HEK293 (cell line): ENCODE measurements around the gene ACTN4.
A peak's percentile ranks its signal among the peaks of the same experiment; 100 is the strongest.

Experiments used
- CTCF ChIA-PET: fragments of 350-600 bp; formaldehyde crosslinking; extraction: SDS; loops from one replicate; lab custom pipeline; 2021; ENCODE audit warnings: antibody characterized with exemption; lab: Yijun Ruan, JAX
- POLR2A ChIA-PET: fragments of 300-600 bp; formaldehyde crosslinking; extraction: SDS; loops from one replicate; lab custom pipeline; 2020; ENCODE audit warnings: antibody characterized with exemption, inconsistent platforms; lab: Yijun Ruan, JAX
- H3K27ac ChIP-seq: fragments of 200-500 bp; sonication (Bioruptor generic); 2 replicates; pipeline ENCODE4 v1.5.1; 2014; ENCODE audit warnings: low read depth, low read length, control low read depth, inconsistent platforms; ENCODE audit errors: extremely low read depth
- H3K36me3 ChIP-seq, 2 experiments: fragments of 200-500 bp in 1 of 2; sonication (Bioruptor generic) in 1 of 2; 1 replicate in 1 of 2; 2 replicates in 1 of 2; pipeline ENCODE4 v1.5.1; 2014 to 2017; ENCODE audit warnings: inconsistent platforms in 2 of 2, low read length in 2 of 2; ENCODE audit not compliant: control insufficient read depth in 2 of 2, insufficient read depth in 1 of 2
- H3K4me1 ChIP-seq: fragments of 200-500 bp; sonication (Bioruptor generic); 2 replicates; pipeline ENCODE4 v1.5.1; 2014; ENCODE audit warnings: mild to moderate bottlenecking, low read length, inconsistent platforms; ENCODE audit not compliant: control insufficient read depth, insufficient read depth
- H3K4me3 ChIP-seq: 2 replicates; pipeline ENCODE4 v1.5.1; 2011; ENCODE audit warnings: low read depth, mild to moderate bottlenecking, control low read depth, low read length, moderate library complexity
- H3K9me3 ChIP-seq: fragments of 200-500 bp; sonication (Bioruptor generic); 2 replicates; pipeline ENCODE4 v1.5.1; 2014; ENCODE audit warnings: low read depth, low read length, inconsistent platforms; ENCODE audit not compliant: control insufficient read depth, insufficient read depth
- KLF16 ChIP-seq: fragments of 450-650 bp; formaldehyde crosslinking; IDR thresholded peaks from 2 replicates; pipeline ENCODE4 v1.5.1; 2017; ENCODE audit warnings: missing biosample characterization, missing genetic modification characterization
- MZF1 ChIP-seq: fragments of 450-650 bp; formaldehyde crosslinking; IDR thresholded peaks from 2 replicates; pipeline ENCODE4 v1.5.1; 2017; ENCODE audit warnings: missing biosample characterization, missing genetic modification characterization, borderline replicate concordance
- PRDM10 ChIP-seq: fragments of 450-650 bp; formaldehyde crosslinking; IDR thresholded peaks from 2 replicates; pipeline ENCODE4 v1.5.1; 2016; ENCODE audit warnings: missing biosample characterization, missing genetic modification characterization
- SCRT2 ChIP-seq: fragments of 450-650 bp; formaldehyde crosslinking; IDR thresholded peaks from 2 replicates; pipeline ENCODE4 v1.5.1; 2016; ENCODE audit warnings: missing biosample characterization, missing genetic modification characterization
- ZBTB11 ChIP-seq: fragments of 450-650 bp; formaldehyde crosslinking; conservative IDR thresholded peaks from 2 replicates; pipeline ENCODE4 v1.5.1; 2016; ENCODE audit warnings: low read depth, missing biosample characterization, missing genetic modification characterization
- ZFHX2 ChIP-seq: fragments of 450-650 bp; formaldehyde crosslinking; conservative IDR thresholded peaks from 2 replicates; pipeline ENCODE4 v1.5.1; 2016; ENCODE audit warnings: missing biosample characterization, missing genetic modification characterization
- ZIC2 ChIP-seq: fragments of 450-650 bp; formaldehyde crosslinking; IDR thresholded peaks from 2 replicates; pipeline ENCODE4 v1.5.1; 2016; ENCODE audit warnings: missing biosample characterization, missing genetic modification characterization
- ZNF274 ChIP-seq, 2 experiments: fragments of 200-500 bp in 1 of 2; fragments of 450-650 bp in 1 of 2; sonication (Bioruptor generic) in 1 of 2; formaldehyde crosslinking in 1 of 2; IDR thresholded peaks; 2 replicates each; pipeline versions ENCODE4 v1.5.1 to v1.6.1; 2014 to 2016; ENCODE audit warnings: borderline replicate concordance in 1 of 2, inconsistent platforms in 1 of 2, low read length in 1 of 2, missing biosample characterization in 1 of 2, missing genetic modification characterization in 1 of 2
- ZNF280D ChIP-seq: fragments of 450-650 bp; formaldehyde crosslinking; IDR thresholded peaks from 2 replicates; pipeline ENCODE4 v1.5.1; 2016; ENCODE audit warnings: missing biosample characterization, missing genetic modification characterization
- ZNF341 ChIP-seq: fragments of 450-650 bp; formaldehyde crosslinking; IDR thresholded peaks from 2 replicates; pipeline ENCODE4; 2016; ENCODE audit warnings: low read depth, missing biosample characterization, missing genetic modification characterization
- ZNF585B ChIP-seq: fragments of 450-650 bp; formaldehyde crosslinking; IDR thresholded peaks from 2 replicates; pipeline ENCODE4 v1.5.1; 2016; ENCODE audit warnings: missing biosample characterization, missing genetic modification characterization
- ZNF623 ChIP-seq: fragments of 450-650 bp; formaldehyde crosslinking; IDR thresholded peaks from 2 replicates; pipeline ENCODE4 v1.5.1; 2016; ENCODE audit warnings: missing biosample characterization, missing genetic modification characterization
- ZNF639 ChIP-seq: fragments of 450-650 bp; formaldehyde crosslinking; IDR thresholded peaks from 2 replicates; pipeline ENCODE4 v1.5.1; 2016; ENCODE audit warnings: missing biosample characterization, missing genetic modification characterization
- ZNF664 ChIP-seq: fragments of 450-650 bp; formaldehyde crosslinking; IDR thresholded peaks from 2 replicates; pipeline ENCODE4 v1.5.1; 2016; ENCODE audit warnings: missing biosample characterization, missing genetic modification characterization
- ZNF692 ChIP-seq: fragments of 450-650 bp; formaldehyde crosslinking; IDR thresholded peaks from 2 replicates; pipeline ENCODE4 v1.5.1; 2016; ENCODE audit warnings: missing biosample characterization, missing genetic modification characterization
- ZNF792 ChIP-seq: fragments of 450-650 bp; formaldehyde crosslinking; IDR thresholded peaks from 2 replicates; pipeline ENCODE4 v1.5.1; 2016; ENCODE audit warnings: missing biosample characterization, missing genetic modification characterization

ACTN4 gene

GRCh38 chr19:38664503-38665211 is 17.2 kb downstream of the ACTN4 start (continued):
- TF ChIP-seq ZNF280D (tag by site-specific recombination) (no peak), KLF16 (tag by site-specific recombination) (no peak), ZNF341 (peak; percentile 83), MZF1 (tag by site-specific recombination) (no peak), ZNF639 (tag by site-specific recombination) (no peak), ZNF623 (tag by site-specific recombination) (no peak), ZBTB11 (tag by site-specific recombination) (0 out of 2 replicates have a peak, but pooled peaks have one; percentile 32), ZFHX2 (tag by site-specific recombination) (no peak; the same call in 1 of the 2 replicates), ZNF692 (0 out of 2 replicates have a peak, but pooled peaks have one; percentile 41), ZNF274 (IDR thresholded peaks at IDR 0.05; ENCODE audit: low read length) (no peak), ZNF274 (tag by site-specific recombination; IDR thresholded peaks at IDR 0.05; ENCODE audit: borderline replicate concordance) (no peak), ZNF585B (tag by site-specific recombination) (no peak)
- TF ChIP-seq, all 188 proteins: peak for 21

- Histone ChIP-seq H3K4me3 (no peak overlapping the region), H3K27ac (peak overlapping the region; percentile 68), H3K36me3 (peaks cover 0 to 15% of the 10 kb centered on the region in 2 experiments; a peak in 1 of 3 replicates)
- ChIA-PET POLR2A (interaction anchor here (0.7 to 10.8 kb wide), 6 partner anchors 11 to 47 kb away, joined by 3 to 122 read pairs (median 3); partner anchors contain the start of genes ACTN4 and EIF3K), CTCF (interaction anchor here (1.0 to 3.0 kb wide), 4 partner anchors 18 to 187 kb away, joined by 4 to 13 read pairs (median 9); no protein-coding TSS in a partner anchor)
- TF ChIP-seq ZIC2 (no peak), SCRT2 (tag by site-specific recombination) (peak; percentile 52; the same call in 1 of the 2 replicates), ZNF792 (tag by site-specific recombination) (0 out of 2 replicates have a peak, but pooled peaks have one; percentile 82), ZNF664 (tag by site-specific recombination) (peak; percentile 97), PRDM10 (peak; percentile 23; the same call in 1 of the 2 replicates)
- TF ChIP-seq, all 188 proteins: peak for 4
- Histone ChIP-seq H3K9me3 (no peaks in the 10 kb centered on the region), H3K4me1 (peaks cover 75% of the 10 kb centered on the region)
Measured at GRCh38 chr19:38665219-38665931, 17.9 kb downstream of the ACTN4 start.
